GM21576 (cell line): ENCODE measurements around the gene OR2AG1.
A peak's percentile ranks its signal among the peaks of the same experiment; 100 is the strongest.

Experiments used
- ATAC-seq: cut with Tn5 transposase; IDR thresholded peaks from one replicate; pipeline ENCODE4 v1.9.1; 2021; ENCODE audit warnings: mild to moderate bottlenecking, moderate library complexity; ENCODE audit not compliant: unreplicated experiment

OR2AG1 gene, protein sequence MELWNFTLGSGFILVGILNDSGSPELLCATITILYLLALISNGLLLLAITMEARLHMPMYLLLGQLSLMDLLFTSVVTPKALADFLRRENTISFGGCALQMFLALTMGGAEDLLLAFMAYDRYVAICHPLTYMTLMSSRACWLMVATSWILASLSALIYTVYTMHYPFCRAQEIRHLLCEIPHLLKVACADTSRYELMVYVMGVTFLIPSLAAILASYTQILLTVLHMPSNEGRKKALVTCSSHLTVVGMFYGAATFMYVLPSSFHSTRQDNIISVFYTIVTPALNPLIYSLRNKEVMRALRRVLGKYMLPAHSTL

DNA sequence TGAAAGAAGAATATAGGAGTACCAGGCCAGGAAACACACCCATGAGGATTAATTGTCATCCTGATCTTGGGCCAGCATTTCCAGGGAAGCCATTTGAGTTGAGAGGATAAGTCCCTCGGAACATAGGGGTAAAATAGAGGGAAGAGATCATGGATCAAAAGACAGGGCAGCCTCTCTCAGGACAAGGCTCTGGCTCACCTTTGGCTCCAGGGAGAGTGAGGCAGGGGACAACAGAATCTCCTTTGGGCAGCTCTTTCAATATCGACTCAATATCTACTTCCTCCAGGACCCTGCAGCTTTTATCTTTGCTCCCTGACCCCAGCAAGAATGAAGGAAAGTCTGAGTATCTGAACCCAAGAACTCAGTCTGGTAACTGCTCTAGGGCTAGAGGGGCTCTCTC is at the start of gene OR2AG1:
Gene OR2AG1 (plus strand): TSS at position 301 of the 400 bp plus-strand sequence. CDS start 2,018 bp downstream, outside the sequence.
- no peak for ATAC-seq

DNA sequence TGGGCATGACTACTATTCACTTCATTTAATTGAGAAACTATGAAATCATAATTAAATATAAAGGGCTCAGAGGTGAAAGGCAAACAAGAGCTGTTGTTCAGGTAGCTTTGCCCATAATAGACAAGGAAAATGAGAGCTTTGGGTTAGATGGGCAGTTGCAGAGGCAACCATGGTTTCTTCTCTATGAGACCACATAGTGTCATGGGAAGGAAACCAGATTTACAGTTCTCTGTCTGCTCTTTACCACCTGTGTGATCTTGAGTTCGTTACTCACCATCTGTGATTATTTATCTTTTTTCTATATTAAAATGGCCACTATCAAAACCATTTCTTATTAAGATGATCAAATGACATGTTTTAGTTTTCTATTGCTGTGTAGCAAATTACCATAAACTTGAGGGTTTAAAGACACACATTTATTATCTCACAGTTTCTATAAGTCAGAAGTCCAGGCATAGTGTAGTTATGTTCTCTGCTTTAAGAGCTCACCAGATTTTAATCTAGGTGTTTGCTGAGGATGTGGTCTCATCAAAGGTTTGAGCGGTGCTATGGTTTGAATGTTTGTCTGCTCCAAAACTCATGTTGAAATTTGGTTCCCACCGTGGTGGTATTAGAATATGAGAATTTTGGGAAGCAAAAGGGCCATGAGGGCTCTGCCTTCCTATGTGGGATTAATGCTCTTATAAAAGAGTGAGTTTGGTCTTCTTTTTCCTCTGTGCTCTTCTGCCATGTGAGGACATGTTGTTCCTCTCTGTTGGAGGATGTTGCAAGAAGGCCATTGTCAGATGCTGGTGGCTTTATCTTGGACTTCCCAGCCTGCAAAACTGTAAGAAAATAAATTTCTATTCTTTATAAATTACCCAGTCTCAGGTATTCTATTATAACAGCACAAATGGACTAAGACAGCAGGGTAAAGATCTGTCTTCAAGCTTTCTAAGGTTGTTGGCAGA is 49.2 kb upstream of the OR2AG1 start:
- ATAC-seq, result no peak

DNA sequence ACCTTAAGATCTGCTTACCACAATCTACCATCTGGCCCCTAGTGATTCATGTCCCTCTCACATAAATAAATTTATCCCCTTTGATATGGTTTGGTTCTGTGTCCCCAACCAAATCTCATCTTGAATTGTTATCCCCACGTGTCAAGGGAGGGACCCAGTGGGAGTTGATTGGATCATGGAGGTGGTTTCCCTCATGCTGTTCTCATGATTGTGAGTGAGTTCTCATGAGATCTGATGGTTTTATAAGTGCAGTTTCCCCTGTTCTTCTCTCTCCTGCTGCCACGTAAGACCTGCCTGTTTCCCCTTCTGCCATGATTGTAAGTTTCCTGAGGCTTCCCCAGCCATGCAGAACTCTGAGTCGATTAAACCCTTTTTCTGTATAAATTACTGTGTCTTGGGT is 48.2 kb upstream of the OR2AG1 start:
- ATAC-seq, result no peak

DNA sequence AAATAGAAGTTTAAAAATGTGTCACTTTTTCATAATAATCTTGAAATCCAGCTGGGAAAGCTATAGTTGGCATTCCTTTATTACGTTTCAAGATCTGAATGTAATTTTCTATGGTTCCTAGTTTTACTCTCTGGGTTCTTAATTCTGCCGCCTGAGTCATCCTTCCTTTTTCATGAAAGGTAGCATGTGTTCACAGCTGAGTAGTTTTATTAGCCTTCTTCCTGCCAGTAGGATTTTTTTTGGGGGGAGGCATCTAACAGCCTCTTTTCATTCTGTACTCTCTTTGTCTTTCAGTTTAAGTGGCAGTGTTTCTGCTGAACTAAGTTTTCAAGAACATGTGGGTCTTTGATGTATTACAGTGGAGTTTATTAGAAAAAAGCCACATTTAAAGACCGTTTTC is 47.5 kb upstream of the OR2AG1 start:
- no peak for ATAC-seq

DNA sequence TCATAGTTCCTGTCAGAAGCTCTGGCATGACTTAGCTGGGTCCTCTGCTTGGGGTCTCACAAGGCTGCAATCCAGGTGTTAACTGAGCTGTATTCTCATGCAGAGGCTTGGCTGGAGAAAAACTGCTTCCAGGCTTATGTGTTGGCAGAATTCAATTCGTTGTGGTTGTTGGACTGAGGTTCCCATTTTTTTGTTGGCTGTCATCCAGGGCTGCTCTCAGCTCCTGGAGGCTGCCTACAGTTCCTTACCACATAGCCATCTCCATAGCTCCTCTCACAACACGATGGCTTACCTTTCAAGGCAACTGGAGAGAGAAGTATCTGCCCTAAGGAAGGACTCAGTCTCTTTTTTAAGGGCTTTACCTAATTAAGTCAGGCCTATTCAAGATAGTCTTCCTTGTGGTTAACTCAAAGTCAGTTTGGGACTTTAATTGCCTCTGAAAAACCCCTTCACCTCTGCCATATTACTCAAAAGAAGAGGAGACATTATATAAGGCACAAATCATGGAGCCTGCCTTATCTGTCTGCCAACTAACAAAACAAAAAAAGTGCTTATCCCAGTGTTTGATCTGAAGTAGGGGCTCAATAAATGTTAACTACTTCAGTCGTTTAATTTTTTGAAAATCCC is 46.2 kb upstream of the OR2AG1 start:
- no peak for ATAC-seq

DNA sequence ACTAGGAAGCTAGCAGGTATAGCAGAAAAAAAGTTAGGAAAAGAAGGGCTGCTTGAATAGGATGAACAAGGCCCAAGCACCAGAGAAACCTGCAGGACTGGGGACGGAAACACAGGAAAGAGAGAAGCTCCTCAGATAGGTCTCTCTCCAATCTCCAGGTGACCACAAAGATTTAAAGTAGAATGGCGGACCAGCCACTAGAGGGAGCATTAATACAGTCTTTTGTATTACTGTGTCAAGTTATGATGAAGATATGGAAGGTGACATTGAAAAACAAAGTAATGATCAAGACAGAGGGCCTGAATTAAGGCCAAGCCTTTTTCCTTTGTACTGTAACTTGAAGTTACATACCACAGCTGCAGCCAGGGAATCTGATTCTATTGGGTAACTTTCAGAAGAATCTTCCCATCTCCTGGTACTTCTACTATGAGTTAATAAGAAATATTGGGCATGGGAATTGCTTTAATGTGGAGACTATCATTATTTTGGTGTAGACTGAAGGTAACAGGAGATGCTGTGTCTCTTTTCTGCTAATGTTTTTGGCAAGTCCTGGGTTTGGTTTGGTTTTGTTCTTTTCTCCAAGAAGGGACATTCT is 44.9 kb upstream of the OR2AG1 start:
- peak; percentile 83 for ATAC-seq

DNA sequence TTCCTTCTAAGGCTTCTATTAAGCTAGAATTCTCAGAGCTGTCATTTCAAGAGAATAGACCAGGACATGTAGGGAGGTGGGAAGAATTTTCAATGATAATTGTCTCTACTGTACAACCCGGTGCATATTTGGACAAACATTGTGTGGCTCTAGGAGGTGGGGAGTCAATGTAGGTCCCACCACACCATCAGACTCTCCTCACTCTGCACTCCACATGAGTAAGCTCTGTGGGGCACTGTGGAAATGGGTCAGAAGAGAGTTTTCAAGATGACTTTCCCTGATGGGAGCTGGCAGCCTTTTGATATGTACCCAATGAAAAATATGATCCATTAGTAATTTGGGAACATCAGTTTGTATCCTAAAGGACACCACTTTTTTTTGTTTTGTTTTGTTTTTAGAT is 44.2 kb upstream of the OR2AG1 start:
- ATAC-seq, result no peak

DNA sequence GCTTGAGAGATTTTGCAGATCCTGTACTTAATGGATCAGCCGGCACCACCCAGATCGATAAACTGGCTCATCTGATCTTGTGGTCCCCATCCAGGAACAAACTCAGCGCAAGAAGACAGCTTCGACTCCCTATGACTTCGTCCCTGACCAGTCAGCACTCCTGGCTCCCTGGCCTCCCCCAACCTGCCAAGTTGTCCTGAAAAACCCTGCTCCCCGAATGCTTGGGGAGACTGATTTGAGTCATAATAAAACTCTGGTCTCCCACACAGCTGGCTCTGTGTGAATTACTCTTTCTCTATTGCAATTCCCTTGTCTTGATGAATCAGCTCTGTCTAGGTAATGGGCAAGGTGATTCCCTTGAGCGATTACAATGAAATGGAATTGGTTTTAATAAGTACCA is 40.6 kb upstream of the OR2AG1 start:
- no peak for ATAC-seq

DNA sequence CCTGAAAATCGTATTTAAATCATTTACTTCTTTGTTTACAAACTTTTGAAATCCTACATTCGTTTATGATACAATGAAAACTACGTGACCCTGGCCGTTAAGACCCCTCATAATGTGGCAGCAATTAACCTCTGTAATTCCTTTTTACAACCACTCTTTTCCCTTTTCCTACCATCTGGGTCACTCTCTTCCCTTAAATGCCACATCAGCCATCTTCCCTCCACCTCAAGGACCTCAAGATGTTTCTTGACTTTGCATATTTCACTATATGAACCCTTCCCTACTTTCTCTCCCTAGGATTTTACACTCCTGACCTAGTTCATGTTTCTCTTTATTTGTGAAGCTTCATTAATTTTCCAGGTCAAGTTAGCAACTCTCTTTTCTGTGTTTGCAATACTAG is 37.8 kb upstream of the OR2AG1 start:
- no peak for ATAC-seq

DNA sequence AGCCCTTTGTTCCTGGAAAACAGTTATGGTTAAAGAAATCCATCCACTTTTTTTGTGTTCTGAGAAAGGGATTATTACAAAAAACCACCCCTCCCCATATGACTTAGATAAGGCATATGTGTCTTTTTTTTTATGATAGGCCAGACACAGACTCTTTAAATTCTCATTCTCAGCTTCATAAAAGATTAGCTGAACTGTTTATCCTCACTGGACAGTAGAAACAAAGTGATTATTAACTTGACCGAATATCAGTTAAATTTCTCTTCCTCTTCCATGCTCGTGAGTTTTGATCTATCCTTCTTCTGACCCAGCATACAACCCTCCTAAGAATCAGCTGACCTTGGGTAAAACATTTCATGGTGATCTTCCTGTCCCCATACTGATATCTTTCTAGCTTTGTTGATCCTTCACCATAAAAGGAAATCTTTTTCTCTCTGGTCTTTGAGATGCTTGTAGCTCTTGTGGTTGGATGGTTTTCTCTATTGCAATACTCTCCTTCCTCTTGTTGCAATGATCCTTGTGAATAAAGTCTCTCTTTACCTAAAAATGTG is 37.3 kb upstream of the OR2AG1 start:
- ATAC-seq, result peak; percentile 67

DNA sequence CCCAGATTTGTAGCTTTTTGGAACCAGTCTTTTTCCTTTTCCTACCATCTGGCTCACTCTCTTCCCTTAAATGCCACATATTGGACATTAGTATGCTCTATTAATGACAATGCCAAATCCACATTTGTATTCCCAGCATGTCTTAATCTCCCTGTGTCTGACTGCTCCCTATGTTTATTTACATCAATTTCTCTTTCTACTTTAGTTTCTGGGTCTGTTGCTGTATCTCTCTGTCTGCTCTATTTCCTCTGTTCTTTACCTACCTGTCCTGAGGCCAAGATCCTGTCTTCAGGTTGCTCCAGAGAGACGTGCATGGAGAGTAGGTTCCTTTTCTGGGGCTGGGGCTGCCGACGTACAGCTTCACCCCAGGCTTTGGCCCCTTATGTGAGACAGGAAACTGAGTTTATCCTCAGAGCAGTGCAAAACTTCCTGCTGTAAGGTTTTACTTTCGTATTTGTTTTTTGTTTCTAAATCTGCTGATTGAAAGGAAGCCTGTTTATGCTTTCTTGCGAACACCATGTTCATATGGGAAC is 36.7 kb upstream of the OR2AG1 start:
- peak; percentile 79 for ATAC-seq

DNA sequence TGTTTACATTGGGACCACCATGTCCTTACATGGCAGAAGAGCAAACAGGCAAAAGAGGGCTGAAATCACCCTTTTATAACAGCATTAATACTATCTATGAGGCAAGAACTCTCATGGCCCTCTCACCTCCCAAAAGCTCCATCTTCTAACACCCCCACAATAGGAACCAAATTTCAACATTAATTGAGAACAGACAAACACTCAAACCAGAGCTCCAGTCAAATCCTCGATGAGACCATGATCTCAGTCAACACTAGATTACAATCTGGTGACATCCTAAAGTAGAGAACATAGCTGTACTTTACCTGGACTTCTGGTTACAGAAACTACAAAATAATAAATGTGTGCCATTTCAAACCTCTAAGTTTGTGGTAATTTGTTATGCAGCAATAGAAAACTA is 36.2 kb upstream of the OR2AG1 start:
- peak; percentile 20 for ATAC-seq

DNA sequence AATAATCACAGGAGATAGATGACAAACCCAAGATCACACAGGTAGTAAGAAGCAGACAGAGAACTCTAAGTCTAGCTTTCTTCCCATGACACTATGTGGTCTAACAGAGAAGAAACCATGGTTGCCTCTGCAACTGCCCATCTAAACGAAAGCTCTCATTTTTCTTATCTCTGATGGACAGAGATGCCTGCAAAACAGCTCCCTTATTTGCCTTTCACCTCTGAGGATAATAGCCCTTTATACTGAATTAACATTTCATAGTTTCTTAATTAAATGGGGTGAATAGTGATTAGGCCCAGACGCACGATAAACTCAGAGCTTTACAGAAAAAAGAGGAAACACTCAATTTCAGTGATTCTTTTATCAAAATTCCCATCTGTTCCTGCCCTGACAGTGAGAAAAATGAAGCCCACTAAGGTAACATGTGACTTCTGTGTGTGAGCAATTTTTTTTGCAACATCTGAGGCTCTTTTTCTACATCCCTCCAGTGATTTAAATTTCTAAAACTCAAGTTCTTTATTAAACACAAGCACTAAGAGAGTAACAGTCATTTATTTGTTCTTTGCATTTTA is 35.6 kb upstream of the OR2AG1 start:
- no peak for ATAC-seq

DNA sequence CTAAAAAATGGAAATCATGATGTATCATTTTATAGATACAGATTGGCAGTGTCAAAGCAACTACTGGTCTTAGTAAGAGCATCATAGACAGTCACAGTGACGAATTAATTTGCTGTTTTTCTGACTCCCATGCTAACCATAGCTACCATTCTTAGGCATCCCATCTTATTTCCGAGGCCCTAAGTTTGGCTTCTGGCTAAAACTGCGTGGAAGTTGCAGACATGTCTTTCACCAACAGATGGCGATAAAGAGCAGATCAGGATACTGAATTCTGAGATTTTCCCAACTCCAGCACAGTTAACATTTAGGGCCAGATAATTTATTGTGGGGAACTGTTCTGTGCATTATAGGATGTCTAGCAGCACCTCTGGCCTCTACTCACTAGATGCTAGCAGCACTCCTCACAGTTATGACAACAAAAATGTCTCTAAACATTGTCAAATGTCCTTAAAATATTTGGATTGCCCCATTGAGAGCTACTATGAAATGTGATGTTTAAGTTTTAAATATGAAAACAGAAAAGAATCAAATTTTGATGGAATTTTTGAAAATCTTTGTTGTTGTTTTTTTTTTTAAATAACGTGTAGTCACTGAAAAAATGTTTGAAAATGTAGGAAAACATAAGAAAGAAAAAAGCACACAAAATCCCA is 27.4 kb upstream of the OR2AG1 start:
- no peak for ATAC-seq

DNA sequence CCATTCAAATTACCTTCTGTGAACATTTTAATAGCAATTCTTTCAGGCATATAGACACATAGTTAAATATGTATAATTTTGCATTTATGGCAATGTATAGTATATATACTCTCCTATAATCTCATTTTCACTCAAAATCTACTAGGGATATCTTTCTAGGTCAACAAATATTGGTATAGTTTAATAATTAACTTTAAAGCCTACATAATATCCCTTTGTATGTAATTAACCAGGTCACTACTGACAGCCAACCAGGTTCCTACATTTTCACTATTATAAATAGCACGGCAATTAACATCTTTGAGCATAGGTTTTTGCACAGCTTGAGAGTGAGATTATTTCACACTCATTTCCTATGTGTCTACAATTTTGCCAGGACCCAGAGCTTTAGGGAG is 26.9 kb upstream of the OR2AG1 start:
- no peak for ATAC-seq

DNA sequence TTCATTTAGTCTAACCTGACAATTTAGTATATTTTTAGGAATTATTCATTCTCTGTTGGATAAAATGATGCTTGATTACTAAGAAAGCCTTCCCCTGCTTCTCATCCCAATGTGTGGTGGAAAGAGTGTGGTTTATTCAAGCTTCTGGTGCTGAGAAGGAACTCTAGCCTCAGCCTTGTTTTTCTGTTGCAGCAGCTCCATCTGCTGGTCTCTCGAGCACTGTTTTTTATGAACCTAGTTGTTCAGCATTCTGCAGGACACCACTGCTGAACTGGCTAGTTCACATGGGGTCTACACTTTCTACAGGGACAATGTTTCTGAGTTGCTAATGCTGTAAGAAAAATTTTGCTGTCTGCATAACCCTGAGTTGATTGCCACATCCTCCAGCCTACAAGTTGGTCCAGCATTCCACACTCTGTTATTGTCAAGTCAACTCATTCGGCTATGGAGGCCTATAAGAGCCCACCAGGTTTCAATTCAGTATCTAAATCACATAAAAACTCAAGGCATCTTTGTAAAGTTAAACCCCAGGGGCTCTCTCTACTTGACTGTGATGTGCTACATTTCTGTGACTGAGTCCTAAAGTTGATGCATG is 25.4 kb upstream of the OR2AG1 start:
- ATAC-seq, result peak; percentile 73

DNA sequence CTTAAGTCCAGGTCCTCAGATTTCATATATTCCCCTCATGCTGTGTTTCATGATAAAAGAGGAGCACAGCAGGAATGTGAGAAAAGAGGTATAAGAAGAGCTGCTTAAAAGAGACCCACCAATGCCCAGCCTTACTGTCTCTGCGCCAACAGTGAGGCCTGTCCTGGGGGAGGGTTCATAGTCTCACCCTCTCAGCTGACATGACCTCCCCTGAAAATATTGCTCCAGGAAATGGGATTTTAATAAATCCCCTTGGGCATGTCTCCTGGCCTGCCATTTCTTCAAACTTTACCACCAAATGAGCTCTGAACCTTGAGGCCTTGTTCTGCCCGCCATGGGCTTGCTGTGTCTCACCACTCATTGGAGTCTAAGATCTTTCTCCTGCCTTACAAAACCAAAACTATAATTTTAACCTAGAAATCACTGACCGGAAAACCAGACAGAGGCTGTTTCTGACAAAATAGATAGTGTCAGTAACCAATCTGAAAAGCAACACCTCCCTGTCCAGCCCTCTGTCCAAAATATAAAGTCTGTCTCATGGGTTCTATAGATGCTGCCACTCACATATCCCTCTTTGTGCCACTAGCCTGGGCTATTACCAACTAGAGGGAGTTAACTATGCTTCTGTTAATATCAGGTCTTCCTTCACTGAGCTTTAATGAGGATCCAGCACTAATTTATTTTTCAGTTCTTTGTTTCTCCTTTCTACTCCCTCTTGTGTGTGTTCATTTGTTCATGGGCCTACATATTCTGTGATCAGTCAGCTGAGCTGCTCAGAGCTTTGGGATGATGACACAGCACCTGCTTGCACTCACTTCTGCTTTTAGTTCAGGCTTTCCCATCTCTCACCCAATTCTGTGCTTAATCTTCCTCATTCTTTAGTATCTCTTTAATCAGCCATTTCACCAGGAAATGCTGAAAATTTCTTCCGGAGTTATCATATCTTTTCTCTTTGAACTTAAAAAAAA is 10.6 kb upstream of the OR2AG1 start, which contains the start of gene OR2AG2:
Gene OR2AG2 (minus strand): TSS at position 51 of the 968 bp plus-strand sequence. CDS start 3,019 bp downstream, outside the sequence.
- peak; percentile 96 for ATAC-seq

DNA sequence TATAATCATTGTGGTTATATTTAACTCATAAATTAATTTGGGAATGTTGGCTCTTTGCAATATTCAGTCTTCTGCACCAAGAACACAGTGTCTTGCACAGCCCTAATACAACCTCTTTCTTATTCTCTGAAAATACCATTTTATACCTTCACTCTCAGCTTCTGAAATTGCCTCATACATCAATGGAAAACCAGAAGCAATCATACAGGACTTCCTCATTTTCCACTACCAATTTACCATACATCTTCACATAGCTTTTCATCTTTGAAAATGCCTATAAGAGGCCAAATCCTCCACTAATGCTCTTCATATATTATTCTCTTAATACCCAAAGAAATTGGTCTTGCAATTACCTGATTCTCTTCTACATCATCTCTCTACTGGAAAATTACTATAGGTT is 4.3 kb upstream of the OR2AG1 start:
- ATAC-seq, result no peak
